HepG2 (cell line): ENCODE results near the gene C2orf15. TPM values are rescaled to one million over a fixed set of nuclear protein-coding genes. Genes with fewer than 3 reads are reported as not detected.

Experiments
- AGO2 ChIP-seq: fragments of 200-400 bp; formaldehyde crosslinking; optimal IDR thresholded peaks from 2 replicates; pipeline ENCODE3; 2017; ENCODE audit warnings: mild to moderate bottlenecking, low read depth, low read length, moderate library complexity
- ASH2L ChIP-seq: fragments of 300-600, 200-600 bp; sonication (generic); IDR thresholded peaks from 2 replicates; pipeline ENCODE4 v1.7.0; 2017; ENCODE audit warnings: low read depth, mild to moderate bottlenecking, moderate library complexity, mixed read lengths, low read length; ENCODE audit not compliant: insufficient read length
- DMAP1 ChIP-seq: IDR thresholded peaks from 2 replicates; pipeline ENCODE4 v1.6.1; 2016
- DNMT3B ChIP-seq: conservative IDR thresholded peaks from 2 replicates; pipeline ENCODE4 v1.6.1; 2016; ENCODE audit warnings: missing biosample characterization, control low read depth
- GATA4 ChIP-seq: sonication (generic); IDR thresholded peaks from 2 replicates; pipeline ENCODE4 v1.6.1; 2016; ENCODE audit warnings: antibody characterized with exemption, low read depth, borderline replicate concordance
- GATAD2A ChIP-seq: IDR thresholded peaks from 2 replicates; pipeline ENCODE4 v1.6.1; 2016
- HDAC6 ChIP-seq: fragments of 200-600 bp; sonication (generic); IDR thresholded peaks from 2 replicates; pipeline ENCODE4 v1.7.0; 2017; ENCODE audit warnings: mild to moderate bottlenecking, antibody characterized with exemption, low read length, low read depth
- HOMEZ ChIP-seq: IDR thresholded peaks from 2 replicates; pipeline ENCODE4 v1.6.1; 2016; ENCODE audit warnings: low read depth
- KAT7 ChIP-seq: IDR thresholded peaks from 2 replicates; pipeline ENCODE4 v1.6.1; 2018; ENCODE audit warnings: borderline replicate concordance, missing compliant biosample characterization
- MBNL3 ChIP-seq: fragments of 250-450 bp; sonication (Bioruptor Pico); conservative IDR thresholded peaks from 2 replicates; pipeline ENCODE4 v1.8.0; 2022; ENCODE audit warnings: mild to moderate bottlenecking, inconsistent platforms
- NCOA5 ChIP-seq: sonication (generic); formaldehyde crosslinking; IDR thresholded peaks from 2 replicates; pipeline ENCODE4 v1.4.0; 2020; ENCODE audit warnings: missing genetic modification reagents
- PAWR ChIP-seq: sonication (generic); formaldehyde crosslinking; IDR thresholded peaks from 2 replicates; pipeline ENCODE4 v1.4.0; 2020; ENCODE audit warnings: missing genetic modification reagents, mild to moderate bottlenecking, borderline replicate concordance
- SIX4 ChIP-seq: sonication (generic); formaldehyde crosslinking; IDR thresholded peaks from 2 replicates; pipeline ENCODE4 v1.4.0; 2020; ENCODE audit warnings: missing genetic modification reagents
- SNAI1 ChIP-seq: sonication (generic); formaldehyde crosslinking; IDR thresholded peaks from 2 replicates; pipeline ENCODE4 v1.5.0; 2020; ENCODE audit warnings: mild to moderate bottlenecking, missing genetic modification reagents, borderline replicate concordance
- SNRNP70 ChIP-seq: fragments of 200-400 bp; formaldehyde crosslinking; IDR thresholded peaks from 2 replicates; pipeline ENCODE4 v1.6.1; 2017; ENCODE audit warnings: mild to moderate bottlenecking, low read depth, low read length, moderate library complexity
- TBP ChIP-seq: sonication (generic); formaldehyde crosslinking; IDR thresholded peaks from 2 replicates; pipeline ENCODE4 v1.5.0; 2020; ENCODE audit warnings: missing genetic modification reagents
- YEATS4 ChIP-seq: sonication (generic); formaldehyde crosslinking; IDR thresholded peaks from 2 replicates; pipeline ENCODE4 v1.4.0; 2020; ENCODE audit warnings: missing genetic modification reagents, borderline replicate concordance
- ZBTB1 ChIP-seq: sonication (generic); formaldehyde crosslinking; IDR thresholded peaks from 2 replicates; pipeline ENCODE4 v1.4.0; 2020; ENCODE audit warnings: missing genetic modification reagents, borderline replicate concordance
- ZFAT ChIP-seq: sonication (generic); formaldehyde crosslinking; conservative IDR thresholded peaks from 2 replicates; pipeline ENCODE4 v1.8.1; 2023; ENCODE audit warnings: missing genetic modification reagents, inconsistent platforms
- ZFP36L2 ChIP-seq: sonication (generic); formaldehyde crosslinking; IDR thresholded peaks from 2 replicates; pipeline ENCODE4 v1.4.0; 2020; ENCODE audit warnings: missing genetic modification reagents
- ZFP37 ChIP-seq: sonication (generic); formaldehyde crosslinking; IDR thresholded peaks from 2 replicates; pipeline ENCODE4 v1.4.0; 2020; ENCODE audit warnings: missing genetic modification reagents, borderline replicate concordance
- ZNF3 ChIP-seq: IDR thresholded peaks from 2 replicates; pipeline ENCODE4 v1.7.0; 2017; ENCODE audit warnings: inconsistent platforms
- ZNF430 ChIP-seq: sonication (generic); formaldehyde crosslinking; IDR thresholded peaks from 2 replicates; pipeline ENCODE4 v1.9.0; 2021; ENCODE audit warnings: mild to moderate bottlenecking, missing genetic modification reagents
- ZNF713 ChIP-seq: sonication (generic); formaldehyde crosslinking; IDR thresholded peaks from 2 replicates; pipeline ENCODE4 v1.4.0; 2020; ENCODE audit warnings: mild to moderate bottlenecking, missing genetic modification reagents
- ZNF772 ChIP-seq: sonication (generic); formaldehyde crosslinking; IDR thresholded peaks from 2 replicates; pipeline ENCODE4 v1.5.0; 2020; ENCODE audit warnings: mild to moderate bottlenecking, missing genetic modification reagents
- ZNF790 ChIP-seq: sonication (generic); formaldehyde crosslinking; IDR thresholded peaks from 2 replicates; pipeline ENCODE4 v1.8.0; 2022; ENCODE audit warnings: missing genetic modification reagents, mild to moderate bottlenecking, borderline replicate concordance
- ZNF839 ChIP-seq: sonication (generic); formaldehyde crosslinking; IDR thresholded peaks from 2 replicates; pipeline ENCODE4 v1.4.0; 2020; ENCODE audit warnings: missing genetic modification reagents, mild to moderate bottlenecking, borderline replicate concordance
- polyA plus RNA-seq, 8 experiments: library from polyadenylated mRNA; depleted of rRNA in 3 of 8; stranded (reverse) in 7 of 8; unstranded in 1 of 8; fragments of >200 nt; fragmentation: Illumina TruSeq in 4 of 8; extraction: Trizol in 4 of 8; gene quantifications; 2 replicates each; pipeline versions ENCODE4 v1.2.1 to v1.2.3, GENCODE V29; 2011 to 2016; ENCODE audit warnings: low read depth in 4 of 8, missing spikeins in 1 of 8, mixed read lengths in 1 of 8; ENCODE audit not compliant: insufficient read depth in 1 of 8
- total RNA-seq, 5 experiments: library from RNA; depleted of rRNA; stranded (reverse); fragments of >200 nt; fragmentation: Illumina TruSeq; extraction: Trizol; gene quantifications; 2 replicates each; pipeline ENCODE4 v1.2.3, GENCODE V29; 2016; ENCODE audit warnings: low read depth in 1 of 5
- TF ChIP-seq, protein P1 (sequence below): sonication (generic); formaldehyde crosslinking; IDR thresholded peaks from 2 replicates; pipeline ENCODE4 v1.4.0; 2020; ENCODE audit warnings: missing genetic modification reagents
- TF ChIP-seq, protein P2 (sequence below): IDR thresholded peaks from 2 replicates; pipeline ENCODE4 v1.6.1; 2016; ENCODE audit warnings: mild to moderate bottlenecking, missing biosample characterization, missing genetic modification reagents
- TF ChIP-seq, protein P3 (sequence below): sonication (generic); formaldehyde crosslinking; IDR thresholded peaks from 2 replicates; pipeline ENCODE4 v1.5.1; 2020; ENCODE audit warnings: missing genetic modification reagents, mild to moderate bottlenecking, borderline replicate concordance
- TF ChIP-seq, protein P4 (sequence below): sonication (generic); formaldehyde crosslinking; IDR thresholded peaks from 2 replicates; pipeline ENCODE4 v1.4.0; 2020; ENCODE audit warnings: mild to moderate bottlenecking, missing genetic modification reagents

C2orf15 gene
- total and polyA plus RNA-seq, 2 of the 13 experiments (the other 11 are each of a cell fraction or from before 2014, with no cell fraction given): 5.5 to 8.3 TPM

DNA sequence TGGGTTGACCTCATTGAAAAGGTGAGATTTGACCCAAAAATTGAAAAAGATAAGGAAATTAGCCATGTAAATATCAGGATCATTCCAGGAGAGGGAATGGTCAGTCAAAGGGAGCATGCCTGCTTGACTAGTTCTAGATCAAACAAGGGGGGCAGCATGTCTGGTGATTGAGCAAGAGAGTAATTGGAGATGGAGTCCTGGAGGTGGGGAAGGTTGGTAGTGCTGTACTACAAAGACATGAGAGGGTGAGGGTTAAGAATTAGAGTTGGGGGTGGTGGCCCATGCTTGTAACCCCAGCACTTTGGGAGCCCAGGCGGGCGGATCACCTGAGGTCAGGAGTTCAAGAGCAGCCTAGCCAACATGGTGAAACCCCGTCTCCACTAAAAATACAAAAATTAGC, 41.5 kb downstream of the C2orf15 start (continued):
- TF ChIP-seq MBNL3 (CRISPR knock-in tag): no peak
- no peak for TF ChIP-seq SNRNP70
- TF ChIP-seq ASH2L: no peak
- TF ChIP-seq YEATS4 (CRISPR knock-in tag): no peak
- no peak for TF ChIP-seq NCOA5 (CRISPR knock-in tag)
- TF ChIP-seq HDAC6: no peak
- peak; percentile 81 for TF ChIP-seq GATAD2A (CRISPR knock-in tag)
- TF ChIP-seq ZNF430: no peak
- no peak for TF ChIP-seq ZFP36L2 (CRISPR knock-in tag)
- TF ChIP-seq, protein P1, sequence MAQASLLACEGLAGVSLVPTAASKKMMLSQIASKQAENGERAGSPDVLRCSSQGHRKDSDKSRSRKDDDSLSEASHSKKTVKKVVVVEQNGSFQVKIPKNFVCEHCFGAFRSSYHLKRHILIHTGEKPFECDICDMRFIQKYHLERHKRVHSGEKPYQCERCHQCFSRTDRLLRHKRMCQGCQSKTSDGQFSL (CRISPR knock-in tag): peak; percentile 84; the same call in 1 of the 2 replicates
- TF ChIP-seq ZNF713: no peak
- TF ChIP-seq ZNF839 (CRISPR knock-in tag): no peak
- TF ChIP-seq ZNF772: peak; percentile 40; the same call in 1 of the 2 replicates
- TF ChIP-seq SNAI1 (CRISPR knock-in tag): no peak
- no peak for TF ChIP-seq HOMEZ
- TF ChIP-seq DMAP1: no peak
- no peak for TF ChIP-seq ZNF790 (CRISPR knock-in tag)
- no peak for TF ChIP-seq PAWR (CRISPR knock-in tag)
- TF ChIP-seq, protein P2, sequence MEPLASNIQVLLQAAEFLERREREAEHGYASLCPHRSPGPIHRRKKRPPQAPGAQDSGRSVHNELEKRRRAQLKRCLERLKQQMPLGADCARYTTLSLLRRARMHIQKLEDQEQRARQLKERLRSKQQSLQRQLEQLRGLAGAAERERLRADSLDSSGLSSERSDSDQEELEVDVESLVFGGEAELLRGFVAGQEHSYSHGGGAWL (CRISPR knock-in tag): no peak
- TF ChIP-seq SIX4: peak; percentile 98
- TF ChIP-seq AGO2: no peak
- TF ChIP-seq, protein P3, sequence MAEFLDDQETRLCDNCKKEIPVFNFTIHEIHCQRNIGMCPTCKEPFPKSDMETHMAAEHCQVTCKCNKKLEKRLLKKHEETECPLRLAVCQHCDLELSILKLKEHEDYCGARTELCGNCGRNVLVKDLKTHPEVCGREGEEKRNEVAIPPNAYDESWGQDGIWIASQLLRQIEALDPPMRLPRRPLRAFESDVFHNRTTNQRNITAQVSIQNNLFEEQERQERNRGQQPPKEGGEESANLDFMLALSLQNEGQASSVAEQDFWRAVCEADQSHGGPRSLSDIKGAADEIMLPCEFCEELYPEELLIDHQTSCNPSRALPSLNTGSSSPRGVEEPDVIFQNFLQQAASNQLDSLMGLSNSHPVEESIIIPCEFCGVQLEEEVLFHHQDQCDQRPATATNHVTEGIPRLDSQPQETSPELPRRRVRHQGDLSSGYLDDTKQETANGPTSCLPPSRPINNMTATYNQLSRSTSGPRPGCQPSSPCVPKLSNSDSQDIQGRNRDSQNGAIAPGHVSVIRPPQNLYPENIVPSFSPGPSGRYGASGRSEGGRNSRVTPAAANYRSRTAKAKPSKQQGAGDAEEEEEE (CRISPR knock-in tag): no peak
- no peak for TF ChIP-seq DNMT3B (CRISPR knock-in tag)
- no peak for TF ChIP-seq GATA4
- TF ChIP-seq KAT7 (CRISPR knock-in tag): no peak
- no peak for TF ChIP-seq ZFAT (CRISPR knock-in tag)
- no peak for TF ChIP-seq TBP
- TF ChIP-seq, protein P4, sequence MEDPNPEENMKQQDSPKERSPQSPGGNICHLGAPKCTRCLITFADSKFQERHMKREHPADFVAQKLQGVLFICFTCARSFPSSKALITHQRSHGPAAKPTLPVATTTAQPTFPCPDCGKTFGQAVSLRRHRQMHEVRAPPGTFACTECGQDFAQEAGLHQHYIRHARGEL (CRISPR knock-in tag): no peak
- TF ChIP-seq ZNF3 (CRISPR knock-in tag): no peak
- no peak for TF ChIP-seq ZBTB1 (CRISPR knock-in tag)
- no peak for TF ChIP-seq ZFP37 (CRISPR knock-in tag)
